Measurements from ENCODE around the gene TMEM126B. TPM values are rescaled to one million over a fixed set of nuclear protein-coding genes. Genes with fewer than 3 reads are reported as not detected.
A peak's percentile ranks its signal among the peaks of the same experiment; 100 is the strongest.
"Not testable (repeated sequence)": the region's sequence is repeated elsewhere in the genome, so short reads cannot be mapped to it uniquely, and the experiment has no call there.

TMEM126B gene
- total RNA-seq: 52.2 and 54.4 TPM in 2 replicates

DNA sequence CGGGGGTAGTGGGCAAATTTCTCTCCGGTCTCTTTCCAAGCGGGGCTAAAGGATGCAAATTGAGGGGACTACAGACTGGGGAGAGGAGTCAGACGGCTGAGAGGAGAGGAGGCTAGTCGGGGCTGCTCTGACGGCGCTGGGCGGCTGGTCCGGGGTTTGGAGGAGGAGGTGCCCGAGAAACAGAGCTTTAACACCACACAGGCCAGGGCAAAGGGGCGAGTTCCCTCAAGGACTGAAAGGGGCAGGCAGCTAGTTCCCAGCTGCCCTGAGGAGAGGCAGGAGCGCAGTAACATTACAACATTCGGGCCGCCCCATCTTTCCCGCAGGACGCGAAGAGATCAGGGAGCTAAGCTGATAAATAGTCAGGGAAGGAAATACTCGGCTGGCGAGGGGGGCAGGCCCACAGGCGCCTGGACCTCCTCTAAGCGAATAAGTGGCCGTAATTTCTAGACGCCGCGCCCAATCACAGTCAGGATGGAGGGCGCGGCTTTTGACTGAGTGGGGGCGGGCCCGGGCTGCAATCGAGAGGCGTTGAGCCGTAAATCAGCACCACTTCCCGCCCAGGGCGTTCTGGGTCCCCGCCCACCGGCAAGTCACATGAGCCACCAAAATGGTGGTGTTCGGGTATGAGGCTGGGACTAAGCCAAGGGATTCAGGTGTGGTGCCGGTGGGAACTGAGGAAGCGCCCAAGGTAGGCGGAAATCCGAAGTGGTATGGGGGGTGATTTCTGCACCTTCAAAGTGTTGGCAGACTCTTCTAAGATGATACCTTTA lies at the start of gene TMEM126B:
TMEM126B (plus strand) TSS at position 596 of the 773 bp plus-strand sequence; CDS start at position 611, 15 bp downstream.
- Mint-ChIP-seq H3K27ac (peak within 1 kb of the TSS; percentile 95), H3K36me3 (ENCODE audit: low read depth) (peaks cover 18% of the 10 kb centered on the region), H3K9me3 (no peaks in the 10 kb centered on the region), H3K4me3 (peak within 1 kb of the TSS; percentile 96), H3K27me3 (peaks cover 2% of the 10 kb centered on the region), H3K4me1 (peaks cover 43% of the 10 kb centered on the region)
- intact Hi-C loops (cut with micrococcal nuclease): loop anchor here (1.0 to 5.0 kb wide), 8 partner anchors 19 to 1179 kb away; partner anchors contain the start of genes EED, HIKESHI and TMEM126A
- DNase-seq: peak; percentile 99

- H3K27me3 Mint-ChIP-seq: peaks cover 16% of the 10 kb centered on the region
- H3K27ac Mint-ChIP-seq: no peak overlapping the region
- peaks cover 14% of the 10 kb centered on the region for H3K9me3 Mint-ChIP-seq
- no peaks in the 10 kb centered on the region for H3K4me1 Mint-ChIP-seq
- intact Hi-C loops (cut with micrococcal nuclease): no loop called here
- no peak overlapping the region for H3K4me3 Mint-ChIP-seq
- no peak for DNase-seq
- H3K36me3 Mint-ChIP-seq (ENCODE audit: low read depth): no peaks in the 10 kb centered on the region
Observed at GRCh38 chr11:85582111-85582510, 46.3 kb upstream of the TMEM126B start.

GRCh38 chr11:85589373-85589772 lies 39.0 kb upstream of the TMEM126B start:
- Mint-ChIP-seq H3K9me3 (peaks cover 25% of the 10 kb centered on the region), H3K36me3 (ENCODE audit: low read depth) (no peaks in the 10 kb centered on the region), H3K4me3 (no peak overlapping the region), H3K4me1 (no peaks in the 10 kb centered on the region), H3K27ac (no peak overlapping the region), H3K27me3 (peaks cover 20% of the 10 kb centered on the region)
- intact Hi-C loops (cut with micrococcal nuclease): no loop called here
- no peak for DNase-seq

GRCh38 chr11:85590848-85591483 lies 37.4 kb upstream of the TMEM126B start:
- Mint-ChIP-seq H3K36me3 (ENCODE audit: low read depth) (no peaks in the 10 kb centered on the region), H3K9me3 (peaks cover 21% of the 10 kb centered on the region), H3K27me3 (peaks cover 12% of the 10 kb centered on the region), H3K4me3 (no peak overlapping the region), H3K4me1 (no peaks in the 10 kb centered on the region), H3K27ac (no peak overlapping the region)
- DNase-seq: no peak
- intact Hi-C loops (cut with micrococcal nuclease): loop anchor here (10.0 kb wide), 1 partner anchor 354 kb away; no protein-coding TSS in a partner anchor

DNA sequence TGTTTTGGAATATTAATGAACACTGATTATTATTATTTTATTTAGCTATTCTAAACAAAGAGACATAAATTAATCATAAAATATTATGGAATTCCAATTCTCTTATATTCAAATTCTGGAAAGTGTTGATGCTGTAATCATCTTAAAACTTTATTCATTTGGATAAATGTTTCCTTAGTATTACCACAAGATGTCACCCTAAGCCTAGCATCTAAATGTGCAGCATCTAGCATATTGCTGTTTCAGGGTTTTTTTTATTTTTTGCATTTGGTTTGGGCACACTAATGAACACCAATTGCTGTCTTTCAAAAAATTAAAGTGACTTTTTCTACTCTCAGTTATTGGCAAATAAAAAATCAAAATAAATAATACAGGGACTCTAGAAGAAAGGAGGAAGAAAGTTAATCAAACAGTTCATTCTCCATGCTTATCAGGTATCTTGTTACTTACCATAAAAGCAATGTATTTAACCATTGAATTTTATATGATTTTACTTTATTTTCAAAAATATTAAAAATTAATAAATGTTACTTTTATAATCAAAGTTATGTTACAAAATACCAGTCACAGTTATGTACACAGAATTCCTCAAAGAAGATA lies 33.0 kb upstream of the TMEM126B start:
- H3K36me3 Mint-ChIP-seq (ENCODE audit: low read depth): no peaks in the 10 kb centered on the region
- peaks cover 15% of the 10 kb centered on the region for H3K27me3 Mint-ChIP-seq
- H3K9me3 Mint-ChIP-seq: no peaks in the 10 kb centered on the region
- intact Hi-C loops (cut with micrococcal nuclease): loop anchor here (2.0 to 10.0 kb wide), 4 partner anchors 31 to 1222 kb away; partner anchors contain the start of genes CREBZF and DLG2
- no peaks in the 10 kb centered on the region for H3K4me1 Mint-ChIP-seq
- no peak overlapping the region for H3K4me3 Mint-ChIP-seq
- no peak overlapping the region for H3K27ac Mint-ChIP-seq
- peak; percentile 65 for DNase-seq

GRCh38 chr11:85596886-85597285 lies 31.5 kb upstream of the TMEM126B start:
- Mint-ChIP-seq H3K27me3 (peaks cover 16% of the 10 kb centered on the region), H3K4me3 (no peak overlapping the region), H3K27ac (no peak overlapping the region), H3K4me1 (no peaks in the 10 kb centered on the region), H3K36me3 (ENCODE audit: low read depth) (no peaks in the 10 kb centered on the region), H3K9me3 (no peaks in the 10 kb centered on the region)
- intact Hi-C loops (cut with micrococcal nuclease): loop anchor here (5.0 to 10.0 kb wide), 2 partner anchors 348 to 1220 kb away; no protein-coding TSS in a partner anchor
- DNase-seq: no peak

DNA sequence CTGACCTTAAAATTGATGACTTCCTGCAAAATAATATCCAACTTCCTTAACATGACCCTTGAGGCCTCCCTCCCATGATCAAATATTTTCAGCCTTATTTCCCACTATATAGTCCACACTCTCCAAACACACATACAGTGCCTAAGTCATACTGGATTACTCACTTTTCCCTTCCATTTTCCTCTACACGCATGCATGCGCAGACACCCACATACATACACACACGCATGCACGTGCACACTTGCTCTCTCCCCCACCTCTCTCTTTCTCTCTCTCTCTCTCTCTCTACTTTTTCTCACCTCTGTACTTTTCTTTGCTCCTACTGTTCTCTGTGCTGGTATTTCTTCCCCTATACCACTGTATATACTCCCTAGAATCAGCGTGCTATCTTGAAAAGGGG lies 29.3 kb upstream of the TMEM126B start:
- Mint-ChIP-seq H3K27ac (no peak overlapping the region), H3K4me3 (no peak overlapping the region), H3K36me3 (ENCODE audit: low read depth) (no peaks in the 10 kb centered on the region), H3K9me3 (no peaks in the 10 kb centered on the region), H3K4me1 (no peaks in the 10 kb centered on the region), H3K27me3 (peaks cover 19% of the 10 kb centered on the region)
- intact Hi-C loops (cut with micrococcal nuclease): loop anchor here (5.0 to 10.0 kb wide), 2 partner anchors 346 to 1218 kb away; no protein-coding TSS in a partner anchor
- no peak for DNase-seq

GRCh38 chr11:85602526-85603213 lies 25.7 kb upstream of the TMEM126B start:
- Mint-ChIP-seq H3K27ac (no peak overlapping the region), H3K9me3 (no peaks in the 10 kb centered on the region), H3K36me3 (ENCODE audit: low read depth) (no peaks in the 10 kb centered on the region), H3K4me1 (no peaks in the 10 kb centered on the region), H3K27me3 (peaks cover 17% of the 10 kb centered on the region), H3K4me3 (no peak overlapping the region)
- DNase-seq: no peak
- intact Hi-C loops (cut with micrococcal nuclease): no loop called here

GRCh38 chr11:85603220-85603619 lies 25.2 kb upstream of the TMEM126B start:
- intact Hi-C loops (cut with micrococcal nuclease): no loop called here
- H3K27ac Mint-ChIP-seq: no peak overlapping the region
- no peaks in the 10 kb centered on the region for H3K9me3 Mint-ChIP-seq
- no peaks in the 10 kb centered on the region for H3K4me1 Mint-ChIP-seq
- H3K36me3 Mint-ChIP-seq (ENCODE audit: low read depth): no peaks in the 10 kb centered on the region
- DNase-seq: no peak
- no peak overlapping the region for H3K4me3 Mint-ChIP-seq
- peaks cover 17% of the 10 kb centered on the region for H3K27me3 Mint-ChIP-seq

DNA sequence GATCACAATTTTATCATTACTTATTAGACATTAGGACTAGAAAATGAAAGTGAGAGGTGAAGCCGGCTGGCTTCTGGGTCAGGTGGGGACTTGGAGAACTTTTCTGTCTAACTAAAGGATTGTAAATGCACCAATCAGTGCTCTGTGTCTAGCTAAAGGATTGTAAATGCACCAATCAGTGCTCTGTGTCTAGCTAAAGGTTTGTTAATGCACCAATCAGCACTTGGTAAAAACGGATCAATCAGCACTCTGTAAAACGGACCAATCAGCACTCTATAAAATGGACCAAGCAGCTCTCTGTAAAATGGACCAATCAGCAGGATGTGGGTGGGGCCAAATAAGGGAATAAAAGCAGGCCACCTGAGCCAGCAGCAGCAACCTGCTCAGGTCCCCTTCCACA lies 22.2 kb upstream of the TMEM126B start:
- H3K27ac Mint-ChIP-seq; DNase-seq; H3K9me3 Mint-ChIP-seq; H3K4me3 Mint-ChIP-seq; H3K27me3 Mint-ChIP-seq; H3K4me1 Mint-ChIP-seq; H3K36me3 Mint-ChIP-seq (ENCODE audit: low read depth); intact Hi-C loops (cut with micrococcal nuclease): not testable (repeated sequence)

DNA sequence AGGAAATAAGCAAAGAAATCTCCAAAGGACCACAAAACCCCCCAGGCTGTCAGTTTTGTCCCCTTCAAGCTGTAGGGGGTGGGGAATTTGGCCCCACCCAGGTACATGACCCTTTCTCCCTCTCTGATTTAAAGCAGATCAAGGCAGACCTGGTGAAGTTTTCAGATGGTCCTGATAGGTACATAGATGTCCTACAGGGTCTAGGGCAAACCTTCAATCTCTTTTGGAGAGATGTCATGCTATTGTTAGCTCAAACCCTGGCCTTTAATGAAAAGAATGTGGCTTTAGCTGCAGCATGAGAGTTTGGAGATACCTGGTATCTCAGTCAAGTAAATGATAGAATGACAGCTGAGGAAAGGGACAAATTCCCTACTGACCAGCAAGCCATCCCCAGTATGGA lies 19.8 kb upstream of the TMEM126B start:
- H3K36me3 Mint-ChIP-seq (ENCODE audit: low read depth); H3K4me1 Mint-ChIP-seq; intact Hi-C loops (cut with micrococcal nuclease); H3K4me3 Mint-ChIP-seq; DNase-seq; H3K27me3 Mint-ChIP-seq; H3K9me3 Mint-ChIP-seq; H3K27ac Mint-ChIP-seq: not testable (repeated sequence)

DNA sequence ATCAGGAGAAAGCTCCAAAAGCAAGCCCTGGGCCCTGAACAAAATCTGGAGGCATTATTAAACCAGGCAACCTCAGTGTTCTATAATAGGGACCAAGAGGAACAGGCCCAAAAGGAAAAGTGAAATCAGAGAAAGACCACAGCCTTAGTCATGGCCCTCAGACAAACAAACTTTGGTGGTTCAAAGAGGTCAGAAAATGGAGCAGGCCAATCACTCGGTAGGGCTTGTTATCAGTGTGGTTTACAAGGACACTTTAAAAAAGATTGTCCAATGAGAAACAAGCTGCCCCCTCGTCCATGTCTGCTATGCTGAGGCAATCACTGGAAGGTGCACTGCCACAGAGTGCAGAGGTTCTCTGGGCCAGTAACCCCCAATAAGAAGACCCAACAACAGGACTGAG lies 19.1 kb upstream of the TMEM126B start:
- H3K27me3 Mint-ChIP-seq; H3K4me1 Mint-ChIP-seq; DNase-seq; H3K27ac Mint-ChIP-seq; H3K9me3 Mint-ChIP-seq; intact Hi-C loops (cut with micrococcal nuclease); H3K36me3 Mint-ChIP-seq (ENCODE audit: low read depth); H3K4me3 Mint-ChIP-seq: not testable (repeated sequence)

DNA sequence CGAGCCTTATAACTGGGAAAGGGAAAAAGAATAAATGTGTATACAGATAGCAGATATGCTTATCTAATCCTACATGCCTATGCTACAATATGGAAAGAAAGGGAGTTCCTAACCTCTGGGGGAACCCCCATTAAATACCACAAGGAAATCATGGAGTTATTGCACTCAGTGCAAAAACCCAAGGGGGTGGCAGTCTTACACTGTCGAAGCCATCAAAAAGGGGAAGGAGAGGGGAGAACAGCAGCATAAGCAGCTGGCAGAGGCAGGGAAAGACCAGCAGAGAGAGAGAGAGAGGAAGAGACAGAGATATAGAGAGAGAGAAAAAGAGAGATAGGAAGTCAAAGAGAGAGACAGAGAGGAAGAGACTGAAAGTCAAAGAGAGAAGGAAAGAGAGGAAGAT lies 16.8 kb upstream of the TMEM126B start:
- DNase-seq; H3K27ac Mint-ChIP-seq; H3K27me3 Mint-ChIP-seq; intact Hi-C loops (cut with micrococcal nuclease); H3K4me3 Mint-ChIP-seq; H3K4me1 Mint-ChIP-seq; H3K36me3 Mint-ChIP-seq (ENCODE audit: low read depth); H3K9me3 Mint-ChIP-seq: not testable (repeated sequence)
